OCI-LY3 (cell line): ENCODE data around the gene CASP4.

Experiments
- H2AFZ ChIP-seq: fragments of 200-600, 300-600 bp; shearing (Covaris generic); 2 replicates; pipeline ENCODE4 v1.6.0; 2014; ENCODE audit warnings: antibody characterized with exemption, low read depth, low read length
- H3K27ac ChIP-seq: fragments of 200-600, 300-600 bp; sonication (generic); 2 replicates; pipeline ENCODE4 v1.5.1; 2014; ENCODE audit warnings: mild to moderate bottlenecking, low read length, moderate library complexity, mixed read lengths
- H3K27me3 ChIP-seq: fragments of 200-600, 300-600 bp; sonication (generic); 2 replicates; pipeline ENCODE4 v1.6.1; 2014; ENCODE audit warnings: low read depth, low read length, mixed read lengths
- H3K36me3 ChIP-seq: fragments of 200-600, 300-600 bp; sonication (generic); replicated peaks from 2 replicates; pipeline ENCODE3; 2014; ENCODE audit warnings: low read depth, low read length, mixed read lengths
- H3K4me1 ChIP-seq: fragments of 300-600, 200-600 bp; sonication (generic); 2 replicates; pipeline ENCODE4 v1.6.1; 2014; ENCODE audit warnings: low read length, mixed read lengths
- H3K4me2 ChIP-seq: fragments of 200-600, 300-600 bp; sonication (generic); 2 replicates; pipeline ENCODE4 v1.6.1; 2014; ENCODE audit warnings: low read length, mixed read lengths
- H3K4me3 ChIP-seq: fragments of 300-600, 200-600 bp; sonication (generic); 2 replicates; pipeline ENCODE4 v1.5.1; 2014; ENCODE audit warnings: antibody characterized with exemption, mild to moderate bottlenecking, low read length, moderate library complexity
- H3K79me2 ChIP-seq: fragments of 300-600, 200-600 bp; shearing (Covaris generic); 2 replicates; pipeline ENCODE4 v1.6.1; 2014; ENCODE audit warnings: mild to moderate bottlenecking, low read length, mixed read lengths
- H3K9ac ChIP-seq: fragments of 300-600, 200-600 bp; shearing (Covaris generic); 2 replicates; pipeline ENCODE4 v1.6.0; 2014; ENCODE audit warnings: mild to moderate bottlenecking, low read length, moderate library complexity
- H3K9me3 ChIP-seq: fragments of 200-600, 300-600 bp; shearing (Covaris generic); 2 replicates; pipeline ENCODE4 v1.6.1; 2014; ENCODE audit warnings: low read length, mixed read lengths; ENCODE audit not compliant: insufficient read depth
- H4K20me1 ChIP-seq: fragments of 200-600, 300-600 bp; sonication (generic); 2 replicates; pipeline ENCODE4 v1.6.1; 2016; ENCODE audit warnings: low read length, mixed read lengths; ENCODE audit not compliant: insufficient read depth
- EZH2phosphoT487 ChIP-seq: fragments of 200-600 bp; shearing (Covaris generic); IDR thresholded peaks from 2 replicates; pipeline ENCODE4 v1.6.1; 2018; ENCODE audit warnings: antibody characterized with exemption, mixed run types, low read depth
- TF ChIP-seq, protein P1 (sequence below): fragments of 200-600, 300-600 bp; sonication (generic); IDR thresholded peaks from 2 replicates; pipeline ENCODE4 v1.5.1; 2014; ENCODE audit warnings: antibody characterized with exemption, low read length, low read depth

The CASP4 gene

DNA sequence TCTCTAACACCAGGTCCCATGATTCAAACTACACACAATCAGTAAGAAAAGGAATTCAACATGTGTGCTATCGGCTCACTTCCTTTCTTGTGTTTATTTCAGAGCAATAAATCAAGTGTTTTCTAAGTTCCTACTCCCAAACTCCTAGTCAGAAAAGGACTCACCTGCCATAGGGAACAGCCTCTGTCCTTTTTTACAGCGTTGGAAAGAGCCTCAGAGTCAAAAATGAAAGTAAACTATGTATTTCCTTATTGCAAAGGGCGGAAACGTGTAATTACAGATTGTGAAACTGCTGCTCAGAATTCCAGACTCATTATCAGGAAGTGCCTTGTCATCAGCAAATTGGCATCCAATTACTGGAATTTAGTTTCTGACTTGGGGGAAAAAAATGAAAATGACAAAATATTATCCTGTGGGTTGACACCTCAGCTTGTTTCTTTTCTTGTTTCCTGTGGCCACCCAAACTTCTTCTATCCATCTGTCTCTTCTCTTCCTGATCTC lies at the start of gene CASP4:
Gene CASP4 (minus strand): TSS at position 220 of the 501 bp plus-strand sequence. CDS start 49 bp downstream, at position 171.
- no peaks in the 10 kb centered on the region for H3K36me3 ChIP-seq
- peak within 1 kb of the TSS; percentile 66 for H3K4me2 ChIP-seq
- H3K4me1 ChIP-seq = peaks cover 11% of the 10 kb centered on the region; the same call in 1 of the 2 replicates
- peak within 1 kb of the TSS; percentile 86 for H2AFZ ChIP-seq
- H3K9me3 ChIP-seq = no peaks in the 10 kb centered on the region
- TF ChIP-seq, protein P1, sequence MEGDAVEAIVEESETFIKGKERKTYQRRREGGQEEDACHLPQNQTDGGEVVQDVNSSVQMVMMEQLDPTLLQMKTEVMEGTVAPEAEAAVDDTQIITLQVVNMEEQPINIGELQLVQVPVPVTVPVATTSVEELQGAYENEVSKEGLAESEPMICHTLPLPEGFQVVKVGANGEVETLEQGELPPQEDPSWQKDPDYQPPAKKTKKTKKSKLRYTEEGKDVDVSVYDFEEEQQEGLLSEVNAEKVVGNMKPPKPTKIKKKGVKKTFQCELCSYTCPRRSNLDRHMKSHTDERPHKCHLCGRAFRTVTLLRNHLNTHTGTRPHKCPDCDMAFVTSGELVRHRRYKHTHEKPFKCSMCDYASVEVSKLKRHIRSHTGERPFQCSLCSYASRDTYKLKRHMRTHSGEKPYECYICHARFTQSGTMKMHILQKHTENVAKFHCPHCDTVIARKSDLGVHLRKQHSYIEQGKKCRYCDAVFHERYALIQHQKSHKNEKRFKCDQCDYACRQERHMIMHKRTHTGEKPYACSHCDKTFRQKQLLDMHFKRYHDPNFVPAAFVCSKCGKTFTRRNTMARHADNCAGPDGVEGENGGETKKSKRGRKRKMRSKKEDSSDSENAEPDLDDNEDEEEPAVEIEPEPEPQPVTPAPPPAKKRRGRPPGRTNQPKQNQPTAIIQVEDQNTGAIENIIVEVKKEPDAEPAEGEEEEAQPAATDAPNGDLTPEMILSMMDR = no peak
- TF ChIP-seq EZH2phosphoT487 = no peak
- H4K20me1 ChIP-seq = no peaks in the 10 kb centered on the region
- no peaks in the 10 kb centered on the region for H3K27me3 ChIP-seq
- peak within 1 kb of the TSS; percentile 75 for H3K4me3 ChIP-seq
- no peaks in the 10 kb centered on the region for H3K79me2 ChIP-seq
- peak within 1 kb of the TSS; percentile 26 for H3K9ac ChIP-seq
- H3K27ac ChIP-seq = no peak within 1 kb of the TSS

DNA sequence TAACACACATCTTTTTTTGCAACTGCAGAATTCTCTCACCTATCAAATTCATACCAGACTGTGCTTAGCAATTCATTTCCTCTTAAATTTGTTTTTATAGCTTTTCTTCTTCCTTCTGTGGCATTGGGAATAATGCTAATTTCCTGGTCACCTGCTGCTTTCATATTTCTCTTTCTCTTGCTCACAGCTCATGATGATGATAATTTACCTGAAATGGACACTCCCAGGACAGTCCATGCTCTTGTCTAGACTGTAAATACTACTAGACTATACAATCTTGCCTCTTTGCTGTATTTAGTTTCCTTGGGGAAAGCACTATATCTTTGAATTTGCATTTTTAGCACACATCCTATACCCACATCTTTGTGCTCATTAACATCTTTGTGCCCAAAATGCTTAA lies 39.1 kb upstream of the CASP4 start:
- no peak overlapping the region for H3K4me2 ChIP-seq
- no peak overlapping the region for H3K4me3 ChIP-seq
- H2AFZ ChIP-seq = no peak overlapping the region
- no peaks in the 10 kb centered on the region for H4K20me1 ChIP-seq
- no peak overlapping the region for H3K27ac ChIP-seq
- TF ChIP-seq, protein P1 = no peak
- no peak for TF ChIP-seq EZH2phosphoT487
- H3K4me1 ChIP-seq = no peaks in the 10 kb centered on the region
- no peaks in the 10 kb centered on the region for H3K36me3 ChIP-seq
- H3K79me2 ChIP-seq = no peaks in the 10 kb centered on the region
- no peaks in the 10 kb centered on the region for H3K27me3 ChIP-seq
- H3K9me3 ChIP-seq = no peaks in the 10 kb centered on the region
- no peak overlapping the region for H3K9ac ChIP-seq

DNA sequence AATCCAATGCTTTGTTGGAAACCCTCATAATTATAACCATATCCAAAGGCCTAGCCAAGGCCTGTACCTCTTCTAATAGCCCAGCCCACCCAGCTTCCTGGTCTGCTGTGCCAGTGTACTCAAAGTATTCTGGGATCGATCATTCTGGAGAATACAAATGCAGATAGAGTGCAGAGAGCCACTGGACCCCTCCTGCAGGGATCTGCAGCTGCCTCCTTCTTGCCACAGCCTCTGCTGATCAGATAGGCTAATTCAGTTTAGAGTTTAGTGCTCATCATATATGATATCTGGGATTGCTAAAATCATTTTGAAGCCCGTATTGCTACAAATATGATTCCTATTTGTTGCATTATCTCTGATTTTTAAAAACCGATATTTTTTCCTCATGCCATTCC lies 37.1 kb upstream of the CASP4 start:
- H3K36me3 ChIP-seq = no peaks in the 10 kb centered on the region
- no peaks in the 10 kb centered on the region for H3K9me3 ChIP-seq
- H3K27me3 ChIP-seq = no peaks in the 10 kb centered on the region
- TF ChIP-seq EZH2phosphoT487 = no peak
- TF ChIP-seq, protein P1 = no peak
- no peaks in the 10 kb centered on the region for H4K20me1 ChIP-seq
- H3K4me1 ChIP-seq = no peaks in the 10 kb centered on the region
- no peak overlapping the region for H2AFZ ChIP-seq
- H3K79me2 ChIP-seq = no peaks in the 10 kb centered on the region
- H3K4me3 ChIP-seq = no peak overlapping the region
- H3K4me2 ChIP-seq = no peak overlapping the region
- H3K27ac ChIP-seq = no peak overlapping the region
- H3K9ac ChIP-seq = no peak overlapping the region

DNA sequence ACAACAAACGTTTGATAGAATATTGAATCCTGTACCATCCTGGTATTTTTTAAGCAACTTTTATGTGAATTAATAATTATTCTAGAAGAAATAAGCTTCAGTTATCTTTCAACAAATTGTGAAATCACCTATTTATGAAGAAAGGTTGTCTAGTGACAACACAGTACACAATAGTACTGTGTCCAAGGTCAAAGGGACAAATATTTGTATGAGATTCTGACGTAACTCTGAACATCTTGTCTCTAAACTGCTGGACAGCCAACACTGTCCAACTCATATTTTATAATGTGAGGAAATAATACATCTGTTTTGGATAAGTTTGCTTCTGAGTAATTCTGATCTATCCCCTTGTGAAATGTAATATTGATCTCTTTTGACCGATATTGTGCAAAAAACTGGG lies 35.6 kb upstream of the CASP4 start:
- H3K4me2 ChIP-seq = no peak overlapping the region
- no peaks in the 10 kb centered on the region for H4K20me1 ChIP-seq
- H3K9ac ChIP-seq = no peak overlapping the region
- no peak overlapping the region for H2AFZ ChIP-seq
- no peaks in the 10 kb centered on the region for H3K27me3 ChIP-seq
- no peak overlapping the region for H3K27ac ChIP-seq
- TF ChIP-seq, protein P1 = no peak
- TF ChIP-seq EZH2phosphoT487 = no peak
- no peaks in the 10 kb centered on the region for H3K79me2 ChIP-seq
- H3K4me3 ChIP-seq = no peak overlapping the region
- no peaks in the 10 kb centered on the region for H3K36me3 ChIP-seq
- H3K9me3 ChIP-seq = no peaks in the 10 kb centered on the region
- no peaks in the 10 kb centered on the region for H3K4me1 ChIP-seq
